Naive B cell (primary cell): Measurements from ENCODE around the gene RBM39. TPM values are rescaled to one million over a fixed set of nuclear protein-coding genes. Genes with fewer than 3 reads are reported as not detected.
A peak's percentile ranks its signal among the peaks of the same experiment; 100 is the strongest.
"Not testable (repeated sequence)": the region's sequence is repeated elsewhere in the genome, so short reads cannot be mapped to it uniquely, and the experiment has no call there.

ENCODE experiments used
- ATAC-seq, 2 donors: fragments of 150-1000 bp; cut with Tn5 transposase; 2 replicates each; pipeline ENCODE4 v1.10.0; 2021; ENCODE audit warnings: low read depth in 2 of 2, mild to moderate bottlenecking in 2 of 2, moderate library complexity in 2 of 2
- DNase-seq: peaks from one replicate; pipeline ENCODE4 v3.0.0; 2022
- H3K27ac Mint-ChIP-seq, 6 donors: one replicate each; pipeline ENCODE4 v1.8.0; 2020 to 2022; ENCODE audit warnings: mild to moderate bottlenecking in 6 of 6, mixed read lengths in 6 of 6, moderate library complexity in 5 of 6, inconsistent platforms in 2 of 6
- H3K27me3 Mint-ChIP-seq, 3 donors: one replicate each; pipeline ENCODE4 v1.8.0; 2021 to 2022; ENCODE audit warnings: mixed read lengths in 3 of 3, mild to moderate bottlenecking in 1 of 3
- H3K36me3 Mint-ChIP-seq, 2 donors: one replicate each; pipeline ENCODE4 v1.8.0; 2020 to 2022; ENCODE audit warnings: mixed read lengths in 2 of 2, inconsistent platforms in 1 of 2, mild to moderate bottlenecking in 1 of 2
- H3K4me1 Mint-ChIP-seq, 3 donors: one replicate each; pipeline ENCODE4 v1.8.0; 2020 to 2022; ENCODE audit warnings: mixed read lengths in 3 of 3, inconsistent platforms in 1 of 3, mild to moderate bottlenecking in 1 of 3, moderate library complexity in 1 of 3
- H3K4me3 Mint-ChIP-seq, 8 donors: one replicate each; pipeline ENCODE4 v1.8.0; 2020 to 2022; ENCODE audit warnings: mild to moderate bottlenecking in 8 of 8, mixed read lengths in 8 of 8, moderate library complexity in 8 of 8, inconsistent platforms in 2 of 8
- H3K9me3 Mint-ChIP-seq, 7 donors: one replicate each; pipeline ENCODE4 v1.8.0; 2020 to 2022; ENCODE audit warnings: mixed read lengths in 7 of 7, mild to moderate bottlenecking in 5 of 7, inconsistent platforms in 2 of 7, moderate library complexity in 1 of 7
- polyA plus RNA-seq, 6 donors: library from polyadenylated mRNA; unstranded; fragments of 300-500 nt; fragmentation: Illumina TruSeq; gene quantifications; one replicate each; pipeline ENCODE4 v1.2.3, GENCODE V29; 2021; ENCODE audit warnings: low read depth in 6 of 6

The RBM39 gene
- 100 to 1,000 TPM in 5 of 6 donors, 10 to 100 TPM in 1; 85.4 to 213 (median 173) TPM for polyA plus RNA-seq

GRCh38 chr20:35741892-35742740 lies at the start of gene RBM39:
RBM39 (minus strand) TSS chr20:35742260; CDS start chr20:35740874, 1,386 bp downstream.
- Mint-ChIP-seq H3K27ac (peak within 1 kb of the TSS; percentile 97 to 100 (median 99)), H3K4me3 (peak within 1 kb of the TSS; percentile 90 to 100 (median 98)), H3K36me3 (peaks cover 26 to 29% of the 10 kb centered on the region in 2 donors), H3K9me3 (peaks cover 0 to 2% (median 0%) of the 10 kb centered on the region in 7 donors), H3K27me3 (no peaks in the 10 kb centered on the region), H3K4me1 (peaks cover 39 to 51% (median 41%) of the 10 kb centered on the region in 3 donors)
- DNase-seq (peak; percentile 99), ATAC-seq (peak; percentile 78 to 79)

GRCh38 chr20:35791821-35792220 lies 49.8 kb upstream of the RBM39 start:
- H3K27me3 Mint-ChIP-seq = no peaks in the 10 kb centered on the region
- H3K4me1 Mint-ChIP-seq = peaks cover 14 to 33% (median 15%) of the 10 kb centered on the region in 3 donors
- ATAC-seq = no peak
- peak overlapping the region; percentile 4 to 85 (median 36) for H3K27ac Mint-ChIP-seq
- H3K36me3 Mint-ChIP-seq = no peaks in the 10 kb centered on the region
- H3K9me3 Mint-ChIP-seq = no peaks in the 10 kb centered on the region
- no peak for DNase-seq
- no peak overlapping the region for H3K4me3 Mint-ChIP-seq

- no peaks in the 10 kb centered on the region for H3K36me3 Mint-ChIP-seq
- peak overlapping the region in 1 of 8 donors; percentile 41 for H3K4me3 Mint-ChIP-seq
- peak overlapping the region in 2 of 6 donors; percentile 42 to 59 for H3K27ac Mint-ChIP-seq
- no peak for ATAC-seq
- no peak for DNase-seq
- H3K4me1 Mint-ChIP-seq = peaks cover 9 to 26% (median 11%) of the 10 kb centered on the region in 3 donors
- no peaks in the 10 kb centered on the region for H3K9me3 Mint-ChIP-seq
- no peaks in the 10 kb centered on the region for H3K27me3 Mint-ChIP-seq
These were observed 49.0 kb upstream of the RBM39 start for GRCh38 chr20:35791097-35791496.

- no peak for DNase-seq
- no peak overlapping the region for H3K4me3 Mint-ChIP-seq
- peak overlapping the region in 3 of 6 donors; percentile 30 to 60 (median 44) for H3K27ac Mint-ChIP-seq
- ATAC-seq = no peak
- H3K36me3 Mint-ChIP-seq = no peaks in the 10 kb centered on the region
- no peaks in the 10 kb centered on the region for H3K27me3 Mint-ChIP-seq
- peaks cover 9 to 19% (median 11%) of the 10 kb centered on the region in 3 donors for H3K4me1 Mint-ChIP-seq
- H3K9me3 Mint-ChIP-seq = no peaks in the 10 kb centered on the region
These were observed 46.7 kb upstream of the RBM39 start for GRCh38 chr20:35788796-35789195.

GRCh38 chr20:35785541-35785940 lies 43.5 kb upstream of the RBM39 start:
- DNase-seq, ATAC-seq, H3K27me3 Mint-ChIP-seq, H3K36me3 Mint-ChIP-seq, H3K4me3 Mint-ChIP-seq, H3K9me3 Mint-ChIP-seq: not testable (repeated sequence)
- Mint-ChIP-seq H3K4me1 (peaks cover 9 to 14% (median 12%) of the 10 kb centered on the region in 3 donors), H3K27ac (peak overlapping the region in 2 of 6 donors; percentile 24 to 28)

GRCh38 chr20:35783811-35784210 lies 41.8 kb upstream of the RBM39 start:
- DNase-seq, H3K9me3 Mint-ChIP-seq, H3K36me3 Mint-ChIP-seq, ATAC-seq, H3K27me3 Mint-ChIP-seq, H3K4me3 Mint-ChIP-seq: not testable (repeated sequence)
- Mint-ChIP-seq H3K27ac (peak overlapping the region in 1 of 6 donors; percentile 60), H3K4me1 (peaks cover 10 to 19% (median 12%) of the 10 kb centered on the region in 3 donors)

- peaks cover 7 to 8% of the 10 kb centered on the region in 2 donors for H3K36me3 Mint-ChIP-seq
- peaks cover 43 to 64% (median 47%) of the 10 kb centered on the region in 3 donors for H3K4me1 Mint-ChIP-seq
- peak overlapping the region; percentile 21 to 98 (median 90) for H3K27ac Mint-ChIP-seq
- H3K27me3 Mint-ChIP-seq = no peaks in the 10 kb centered on the region
- no peak for DNase-seq
- ATAC-seq = no peak
- H3K9me3 Mint-ChIP-seq = peaks cover 0 to under 1% (median 0%) of the 10 kb centered on the region in 7 donors
- H3K4me3 Mint-ChIP-seq = peak overlapping the region in 4 of 8 donors; percentile 7 to 59 (median 27)
These were observed 34.5 kb upstream of the RBM39 start for GRCh38 chr20:35776513-35777101.

- Mint-ChIP-seq H3K4me3 (peak overlapping the region; percentile 87 to 95 (median 92)), H3K27me3 (no peaks in the 10 kb centered on the region), H3K9me3 (peaks cover 0 to 3% (median 0%) of the 10 kb centered on the region in 7 donors), H3K27ac (peak overlapping the region; percentile 96 to 99 (median 99)), H3K4me1 (peaks cover 49 to 69% (median 50%) of the 10 kb centered on the region in 3 donors), H3K36me3 (peaks cover 7 to 8% of the 10 kb centered on the region in 2 donors)
- no peak for DNase-seq
- ATAC-seq = no peak
These were observed 32.3 kb upstream of the RBM39 start for GRCh38 chr20:35774391-35774790.

GRCh38 chr20:35773154-35773751 lies 31.2 kb upstream of the RBM39 start:
- Mint-ChIP-seq H3K4me3 (peak overlapping the region; percentile 87 to 95 (median 92)), H3K4me1 (peaks cover 57 to 74% (median 60%) of the 10 kb centered on the region in 3 donors), H3K9me3 (peaks cover 0 to 3% (median 0%) of the 10 kb centered on the region in 7 donors), H3K36me3 (peaks cover 7 to 8% of the 10 kb centered on the region in 2 donors), H3K27ac (peak overlapping the region; percentile 96 to 99 (median 99)), H3K27me3 (no peaks in the 10 kb centered on the region)
- ATAC-seq (peak; percentile 15 to 17), DNase-seq (peak; percentile 76)

- DNase-seq = no peak
- H3K4me3 Mint-ChIP-seq = peak overlapping the region; percentile 87 to 95 (median 92)
- ATAC-seq = no peak
These were observed 30.6 kb upstream of the RBM39 start for GRCh38 chr20:35772563-35773058.

GRCh38 chr20:35771689-35772562 lies 29.9 kb upstream of the RBM39 start, which contains the start of gene PHF20:
PHF20 (plus strand) TSS chr20:35772015; CDS start chr20:35801523, 29,508 bp downstream.
- H3K4me3 Mint-ChIP-seq = peak within 1 kb of the TSS; percentile 87 to 95 (median 92)
- no peaks in the 10 kb centered on the region for H3K27me3 Mint-ChIP-seq
- H3K36me3 Mint-ChIP-seq = peaks cover 5% of the 10 kb centered on the region in 2 donors
- ATAC-seq (peak; percentile 73 to 77), DNase-seq (peak; percentile 100)
- peak within 1 kb of the TSS; percentile 99 to 100 (median 100) for H3K27ac Mint-ChIP-seq
- H3K4me1 Mint-ChIP-seq = peaks cover 56 to 75% (median 64%) of the 10 kb centered on the region in 3 donors
- peaks cover 0 to 3% (median 0%) of the 10 kb centered on the region in 7 donors for H3K9me3 Mint-ChIP-seq

More at GRCh38 chr20:35772563-35773058, 30.6 kb upstream of the RBM39 start:
- Mint-ChIP-seq H3K36me3 (peaks cover 7 to 8% of the 10 kb centered on the region in 2 donors), H3K9me3 (peaks cover 0 to 3% (median 0%) of the 10 kb centered on the region in 7 donors), H3K4me1 (peaks cover 63 to 76% (median 66%) of the 10 kb centered on the region in 3 donors), H3K27ac (peak overlapping the region; percentile 96 to 99 (median 99)), H3K27me3 (no peaks in the 10 kb centered on the region)

- no peaks in the 10 kb centered on the region for H3K27me3 Mint-ChIP-seq
- H3K4me1 Mint-ChIP-seq = peaks cover 50 to 75% (median 58%) of the 10 kb centered on the region in 3 donors
- H3K36me3 Mint-ChIP-seq = no peaks in the 10 kb centered on the region
- ATAC-seq (no peak), DNase-seq (no peak)
- peak overlapping the region; percentile 99 to 100 (median 100) for H3K27ac Mint-ChIP-seq
- H3K4me3 Mint-ChIP-seq = peak overlapping the region; percentile 78 to 89 (median 86)
- peaks cover 0 to 3% (median 0%) of the 10 kb centered on the region in 7 donors for H3K9me3 Mint-ChIP-seq
These were observed 29.3 kb upstream of the RBM39 start for GRCh38 chr20:35771367-35771688.
